ENCODE results near the gene NSG2. TPM values are rescaled to one million over a fixed set of nuclear protein-coding genes. Genes with fewer than 3 reads are reported as not detected.

The NSG2 gene
- 497 TPM for total RNA-seq

DNA sequence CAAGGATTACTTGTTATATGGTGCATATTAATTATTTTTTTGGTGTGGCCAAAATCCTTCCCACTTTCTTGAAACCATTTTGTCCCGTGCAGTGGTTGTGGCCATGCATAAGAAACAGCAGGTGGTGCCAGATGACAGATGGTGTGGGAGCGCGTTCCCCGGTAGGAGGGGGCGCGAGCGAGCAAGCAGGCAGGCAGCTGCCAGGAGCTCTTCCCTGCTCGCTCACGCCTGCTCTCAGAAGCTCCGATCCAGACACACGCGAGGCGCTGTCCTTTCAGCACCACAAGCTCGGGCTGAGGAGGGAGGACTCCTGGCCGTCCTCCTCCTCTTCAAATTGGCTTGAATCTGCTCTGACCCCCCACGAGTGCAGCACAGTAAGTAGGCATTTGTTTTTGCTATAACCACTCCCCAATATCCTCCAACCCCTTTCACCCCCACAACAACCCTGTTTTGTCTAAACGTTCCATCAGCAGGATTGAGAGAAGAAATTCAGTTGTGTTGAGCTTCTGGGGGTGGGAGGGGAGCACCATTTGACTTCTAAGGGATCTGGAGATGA is at the start of gene NSG2:
NSG2 (plus strand) TSS at position 237 of the 556 bp plus-strand sequence. CDS start 1,050 bp downstream, outside the sequence.

Other genes starting within 250 kb of the NSG2 start
- 85.8 TPM for gene CPEB4, start 157.4 kb upstream of the NSG2 start, total RNA-seq
- 0.31 TPM for gene C5orf47, start 56.5 kb upstream of the NSG2 start, total RNA-seq

Measured in parietal lobe (tissue), 1 donor.